GM23338 (cell line): ENCODE data around the gene FHIP1B. TPM values are rescaled to one million over a fixed set of nuclear protein-coding genes. Genes with fewer than 3 reads are reported as not detected.
A peak's percentile ranks its signal among the peaks of the same experiment; 100 is the strongest.

ENCODE experiments used
- ATAC-seq: fragments of 200-7000 bp; cut with Tn5 transposase; 3 replicates; pipeline ENCODE4 v1.9.1; 2020
- DNase-seq: peaks from one replicate; pipeline ENCODE4 v3.0.0-alpha.2; 2015; ENCODE audit warnings: low spot score
- H2AFZ ChIP-seq: fragments of 200-600 bp; sonication (generic); 2 replicates; pipeline ENCODE4 v1.8.0; 2016; ENCODE audit warnings: antibody characterized with exemption, mild to moderate bottlenecking, moderate library complexity
- H3F3A ChIP-seq: fragments of 200-600 bp; sonication (generic); replicated peaks from 2 replicates; pipeline ENCODE4 v1.8.0; 2017; ENCODE audit warnings: antibody characterized with exemption, mixed run types, low read depth
- H3K27ac ChIP-seq: fragments of 200-600 bp; sonication (generic); 2 replicates; pipeline ENCODE4 v1.6.1; 2016; ENCODE audit warnings: low read depth
- H3K27me3 ChIP-seq: fragments of 200-600 bp; sonication (generic); 2 replicates; pipeline ENCODE4 v1.8.0; 2016; ENCODE audit warnings: mild to moderate bottlenecking, mixed run types, moderate library complexity; ENCODE audit not compliant: insufficient read depth
- H3K36me3 ChIP-seq: fragments of 200-600 bp; sonication (generic); 2 replicates; pipeline ENCODE4 v1.8.0; 2016; ENCODE audit warnings: mild to moderate bottlenecking; ENCODE audit not compliant: insufficient read depth
- H3K4me1 ChIP-seq: fragments of 200-600 bp; sonication (generic); 2 replicates; pipeline ENCODE4 v1.8.0; 2016; ENCODE audit warnings: mild to moderate bottlenecking, moderate library complexity; ENCODE audit not compliant: insufficient read depth
- H3K4me2 ChIP-seq: fragments of 200-600 bp; sonication (generic); 2 replicates; pipeline ENCODE4 v1.7.1; 2017; ENCODE audit warnings: mixed run types
- H3K4me3 ChIP-seq: fragments of 200-600 bp; sonication (generic); 2 replicates; pipeline ENCODE4 v1.6.1; 2016; ENCODE audit warnings: mixed run types
- H3K79me2 ChIP-seq: fragments of 200-600 bp; sonication (generic); replicated peaks from 2 replicates; pipeline ENCODE4 v1.8.0; 2017; ENCODE audit warnings: mild to moderate bottlenecking; ENCODE audit not compliant: insufficient read depth
- H3K9me2 ChIP-seq: fragments of 200-600 bp; sonication (generic); 2 replicates; pipeline ENCODE4 v1.8.0; 2017; ENCODE audit not compliant: insufficient read depth
- H4K20me1 ChIP-seq: fragments of 200-600 bp; sonication (generic); replicated peaks from 2 replicates; pipeline ENCODE4 v1.8.0; 2017; ENCODE audit warnings: mild to moderate bottlenecking; ENCODE audit not compliant: insufficient read depth
- H3K27ac Mint-ChIP-seq: 2 replicates; pipeline ENCODE4 v1.8.0; 2020; ENCODE audit warnings: inconsistent platforms, mild to moderate bottlenecking, moderate library complexity, mixed read lengths
- H3K27me3 Mint-ChIP-seq: 3 replicates; pipeline ENCODE4 v1.8.0; 2022; ENCODE audit warnings: low read depth, mild to moderate bottlenecking, moderate library complexity, mixed read lengths, inconsistent platforms; ENCODE audit not compliant: insufficient read depth, poor library complexity
- H3K36me3 Mint-ChIP-seq: 3 replicates; pipeline ENCODE4 v1.8.0; 2021; ENCODE audit warnings: low read depth, mild to moderate bottlenecking, inconsistent platforms, moderate library complexity, mixed read lengths
- H3K4me1 Mint-ChIP-seq: 3 replicates; pipeline ENCODE4 v1.8.0; 2020; ENCODE audit warnings: mild to moderate bottlenecking, inconsistent platforms, mixed read lengths
- H3K4me3 Mint-ChIP-seq: 3 replicates; pipeline ENCODE4 v1.8.0; 2021; ENCODE audit warnings: moderate library complexity, mild to moderate bottlenecking, inconsistent platforms, mixed read lengths
- H3K9me3 Mint-ChIP-seq: 3 replicates; pipeline ENCODE4 v1.8.0; 2020; ENCODE audit warnings: moderate library complexity, mild to moderate bottlenecking, inconsistent platforms, mixed read lengths
- CREB1 ChIP-seq: fragments of 250-450 bp; sonication (Bioruptor Pico); IDR thresholded peaks from 2 replicates; pipeline ENCODE4 v1.5.0; 2020; ENCODE audit warnings: low read depth, mild to moderate bottlenecking, moderate library complexity
- CTCF ChIP-seq, 2 experiments: fragments of 200-600 bp in 1 of 2; sonication (generic) in 1 of 2; conservative IDR thresholded peaks; 2 replicates each; pipeline versions ENCODE4 v1.5.1 to v1.6.1; 2016 to 2017; ENCODE audit warnings: antibody characterized with exemption in 2 of 2, low read depth in 2 of 2, mild to moderate bottlenecking in 2 of 2, moderate library complexity in 1 of 2
- EZH2 ChIP-seq: fragments of 200-600 bp; sonication (generic); IDR thresholded peaks from one replicate; pipeline ENCODE4 v1.8.0; 2017; ENCODE audit warnings: antibody characterized with exemption, mild to moderate bottlenecking, low read depth; ENCODE audit not compliant: unreplicated experiment
- EZH2phosphoT487 ChIP-seq: fragments of 200-600 bp; sonication (generic); IDR thresholded peaks from one replicate; pipeline ENCODE4 v1.8.1; 2018; ENCODE audit warnings: antibody characterized with exemption; ENCODE audit not compliant: unreplicated experiment
- NANOG ChIP-seq: IDR thresholded peaks from 2 replicates; pipeline ENCODE4 v1.6.1; 2016; ENCODE audit warnings: antibody characterized with exemption, borderline replicate concordance
- POLR2AphosphoS5 ChIP-seq: IDR thresholded peaks from 2 replicates; pipeline ENCODE4 v1.6.1; 2016; ENCODE audit warnings: antibody characterized with exemption, low read depth
- REST ChIP-seq: IDR thresholded peaks from one replicate; pipeline ENCODE4 v1.6.1; 2018; ENCODE audit warnings: antibody characterized with exemption; ENCODE audit not compliant: unreplicated experiment
- STAT1 ChIP-seq: IDR thresholded peaks from one replicate; pipeline ENCODE4 v1.6.1; 2016; ENCODE audit warnings: antibody characterized with exemption; ENCODE audit not compliant: unreplicated experiment
- ZNF114 ChIP-seq: fragments of 250-450 bp; sonication (Bioruptor Pico); IDR thresholded peaks from 2 replicates; pipeline ENCODE4 v1.5.0; 2020; ENCODE audit warnings: mild to moderate bottlenecking, moderate library complexity
- ZNF331 ChIP-seq: fragments of 250-450 bp; sonication (Bioruptor Pico); IDR thresholded peaks from 2 replicates; pipeline ENCODE4 v1.5.0; 2020; ENCODE audit warnings: low read depth, mild to moderate bottlenecking, moderate library complexity
- polyA plus RNA-seq: library from polyadenylated mRNA; unstranded; fragments of >200 nt; fragmentation: Nextera tagmentation; extraction: Ambion mirVana; gene quantifications from 2 replicates; pipeline ENCODE4 v1.2.1, GENCODE V29; 2016
- total RNA-seq: library from RNA; depleted of rRNA; stranded (reverse); fragments of >200 nt; shearing (Covaris generic); gene quantifications from 2 replicates; pipeline ENCODE4 v1.2.3, GENCODE V29; 2014

Gene FHIP1B
- total and polyA plus RNA-seq, 2 experiments from 2014 or later = 10.3 to 34.5 TPM

- Mint-ChIP-seq H3K4me1 (peaks cover 7% of the 10 kb centered on the region; the same call in 2 of the 3 replicates), H3K27ac (no peak overlapping the region), H3K4me3 (no peak overlapping the region), H3K9me3 (no peaks in the 10 kb centered on the region; the same call in 2 of the 3 replicates), H3K36me3 (no peaks in the 10 kb centered on the region), H3K27me3 (no peaks in the 10 kb centered on the region)
- no peak for TF ChIP-seq STAT1
- TF ChIP-seq ZNF331 (CRISPR knock-in tag) = no peak
- TF ChIP-seq CTCF (conservative IDR thresholded peaks at IDR 0.05; ENCODE audit: low read depth in 2 of 2) = peak; percentile 89 to 91
- Histone ChIP-seq H3K27me3 (peaks cover 17% of the 10 kb centered on the region), H3K79me2 (no peaks in the 10 kb centered on the region), H3K27ac (no peak overlapping the region), H3K4me1 (0 out of 2 replicates have a peak, but pooled peaks cover 3% of the 10 kb centered on the region), H3K4me3 (no peak overlapping the region), H2AFZ (peak overlapping the region; percentile 34; the same call in 1 of the 2 replicates), H3K9me2 (no peaks in the 10 kb centered on the region), H4K20me1 (no peaks in the 10 kb centered on the region), H3K4me2 (no peak overlapping the region), H3K36me3 (no peaks in the 10 kb centered on the region), H3F3A (no peaks in the 10 kb centered on the region)
- ATAC-seq = peak; percentile 99
- DNase-seq = peak; percentile 90
Measured at GRCh38 chr11:6251120-6251733, 16.8 kb upstream of the FHIP1B start.

- Mint-ChIP-seq H3K4me3 (no peak overlapping the region), H3K36me3 (no peaks in the 10 kb centered on the region), H3K4me1 (peaks cover 7% of the 10 kb centered on the region; the same call in 2 of the 3 replicates), H3K27ac (no peak overlapping the region), H3K27me3 (no peaks in the 10 kb centered on the region), H3K9me3 (no peaks in the 10 kb centered on the region; the same call in 2 of the 3 replicates)
- H3K79me2 ChIP-seq = no peaks in the 10 kb centered on the region
- DNase-seq = no peak
- no peak overlapping the region for H2AFZ ChIP-seq
- no peaks in the 10 kb centered on the region for H3K36me3 ChIP-seq
- no peak overlapping the region for H3K4me3 ChIP-seq
- no peaks in the 10 kb centered on the region for H3K9me2 ChIP-seq
- peaks cover 4% of the 10 kb centered on the region for H3K27me3 ChIP-seq
- no peaks in the 10 kb centered on the region for H3F3A ChIP-seq
- no peak for ATAC-seq
- 0 out of 2 replicates have a peak, but pooled peaks cover 3% of the 10 kb centered on the region for H3K4me1 ChIP-seq
- no peak overlapping the region for H3K4me2 ChIP-seq
- no peak overlapping the region for H3K27ac ChIP-seq
- H4K20me1 ChIP-seq = no peaks in the 10 kb centered on the region
- TF ChIP-seq POLR2AphosphoS5 (no peak), NANOG (no peak), REST (no peak), CTCF (conservative IDR thresholded peaks at IDR 0.05; ENCODE audit: low read depth in 2 of 2) (no peak), STAT1 (no peak), ZNF114 (CRISPR knock-in tag) (no peak), EZH2phosphoT487 (no peak), EZH2 (no peak), CREB1 (CRISPR knock-in tag) (no peak)
Measured at GRCh38 chr11:6249770-6250555, 15.5 kb upstream of the FHIP1B start.
